Effector memory CD4-positive, alpha-beta T cell (primary cell): ENCODE data around the gene USP37.
"Not testable (repeated sequence)": the region's sequence is repeated elsewhere in the genome, so short reads cannot be mapped to it uniquely, and the experiment has no call there.

Experiments
- DNase-seq, 3 donors: peaks; one replicate each; pipeline ENCODE4 v3.0.0-alpha.2; 2020
- H3K27ac ChIP-seq: 2 replicates; pipeline ENCODE4 v1.7.0; 2013; ENCODE audit warnings: mild to moderate bottlenecking, low read length, moderate library complexity; ENCODE audit not compliant: insufficient read depth, poor library complexity, severe bottlenecking
- H3K27me3 ChIP-seq: replicated peaks from 2 replicates; pipeline ENCODE4 v1.7.0; 2013; ENCODE audit warnings: mild to moderate bottlenecking, low read length; ENCODE audit not compliant: insufficient read depth, control insufficient read depth, poor library complexity, severe bottlenecking
- H3K36me3 ChIP-seq: 2 replicates; pipeline ENCODE4 v1.7.0; 2013; ENCODE audit warnings: mild to moderate bottlenecking, low read length, moderate library complexity; ENCODE audit not compliant: control insufficient read depth, insufficient read depth
- H3K4me1 ChIP-seq: 2 replicates; pipeline ENCODE4 v1.7.0; 2013; ENCODE audit warnings: low read length, mild to moderate bottlenecking; ENCODE audit not compliant: control insufficient read depth, insufficient read depth, poor library complexity, severe bottlenecking
- H3K4me3 ChIP-seq: 2 replicates; pipeline ENCODE4 v1.7.0; 2013; ENCODE audit warnings: low read length, low read depth, mild to moderate bottlenecking; ENCODE audit not compliant: insufficient read depth, poor library complexity, severe bottlenecking
- H3K9me3 ChIP-seq: 2 replicates; pipeline ENCODE4 v1.7.0; 2013; ENCODE audit warnings: mild to moderate bottlenecking, low read length, moderate library complexity; ENCODE audit not compliant: control insufficient read depth

The USP37 gene

DNA sequence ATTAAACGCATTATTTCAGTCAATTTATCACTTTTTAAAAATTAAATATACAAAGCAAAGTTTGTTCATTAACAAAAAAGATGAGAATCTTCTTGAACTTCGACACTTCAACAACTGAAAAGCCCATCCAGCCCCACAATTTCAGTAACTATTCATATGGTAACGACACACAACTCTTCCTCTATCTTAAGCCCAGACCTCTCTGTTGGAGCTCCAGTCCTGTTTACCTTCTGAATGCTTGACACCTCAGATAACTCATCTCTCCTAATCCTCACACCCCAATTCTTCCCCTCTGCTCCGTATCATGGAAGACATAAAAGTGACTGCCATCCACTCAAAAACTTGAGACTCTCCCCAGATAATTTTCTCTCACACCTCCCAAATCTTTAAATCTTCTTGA, 12.6 kb downstream of the USP37 start:
- no peak for DNase-seq
- Histone ChIP-seq H3K9me3 (no peaks in the 10 kb centered on the region), H3K27me3 (no peaks in the 10 kb centered on the region), H3K27ac (no peak overlapping the region), H3K36me3 (peaks cover 53% of the 10 kb centered on the region), H3K4me1 (no peaks in the 10 kb centered on the region), H3K4me3 (no peak overlapping the region)

DNA sequence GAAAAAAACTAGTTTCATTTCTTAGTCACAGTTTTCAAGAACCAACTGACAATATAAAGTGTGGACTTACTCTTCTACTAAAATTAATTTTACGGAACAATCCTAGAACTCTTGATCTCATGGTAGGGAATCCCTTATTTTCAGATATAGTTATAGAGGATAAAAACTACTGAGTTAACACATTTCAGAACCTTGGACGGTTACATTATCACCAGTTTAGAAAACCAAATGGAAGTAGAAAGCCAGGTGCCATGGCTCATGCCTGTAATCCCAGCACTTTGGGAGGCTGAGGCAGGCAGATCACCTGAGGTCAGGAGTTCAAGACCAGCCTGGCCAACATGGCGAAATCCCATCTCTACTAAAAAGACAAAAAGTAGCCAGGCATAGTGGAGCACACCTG, 13.9 kb downstream of the USP37 start:
- H3K4me3 ChIP-seq, H3K27ac ChIP-seq, H3K27me3 ChIP-seq, DNase-seq, H3K9me3 ChIP-seq, H3K4me1 ChIP-seq: not testable (repeated sequence)
- H3K36me3 ChIP-seq, result peaks cover 48% of the 10 kb centered on the region

DNA sequence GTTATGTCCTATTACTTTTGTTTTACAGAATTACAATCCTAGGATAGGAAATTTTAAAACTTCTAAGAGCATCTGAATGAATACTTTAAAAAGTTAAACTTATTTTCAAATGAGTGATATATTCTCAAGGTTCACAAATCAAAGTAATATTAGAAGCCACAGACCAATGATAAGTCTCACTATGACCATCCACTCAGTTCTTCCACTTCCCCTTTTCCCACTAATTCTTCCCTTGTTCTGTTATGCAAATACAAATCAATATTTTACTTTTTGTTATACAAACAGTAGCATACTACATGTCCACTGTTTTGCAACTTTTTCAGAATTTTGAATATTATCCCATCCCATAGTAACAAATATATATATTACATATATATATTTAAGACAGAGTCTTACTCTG, 20.2 kb downstream of the USP37 start:
- H3K4me1 ChIP-seq, result no peaks in the 10 kb centered on the region
- no peak overlapping the region for H3K27ac ChIP-seq
- H3K27me3 ChIP-seq, result no peaks in the 10 kb centered on the region
- peaks cover 56% of the 10 kb centered on the region for H3K36me3 ChIP-seq
- H3K9me3 ChIP-seq, result no peaks in the 10 kb centered on the region
- no peak for DNase-seq
- no peak overlapping the region for H3K4me3 ChIP-seq

DNA sequence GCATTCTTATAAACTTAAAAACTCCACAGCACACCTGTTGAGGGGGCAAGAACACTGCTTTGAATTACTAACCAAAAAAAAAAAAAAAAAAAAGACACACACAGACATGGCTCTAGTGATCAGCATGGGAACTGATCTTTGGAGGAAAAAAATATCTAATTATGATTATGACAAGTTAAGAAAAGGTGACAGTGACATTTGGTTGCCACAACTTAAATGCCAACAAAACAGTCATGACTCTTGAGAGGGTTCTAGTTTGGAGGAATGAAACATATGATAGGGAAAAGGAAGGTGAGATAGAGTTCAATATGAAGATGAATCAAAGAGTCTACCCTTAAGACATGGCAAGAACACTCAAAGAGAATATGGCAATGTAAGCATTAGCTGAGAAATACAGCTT, 20.6 kb downstream of the USP37 start:
- H3K27ac ChIP-seq, result no peak overlapping the region
- H3K36me3 ChIP-seq, result peaks cover 56% of the 10 kb centered on the region
- DNase-seq, result no peak

DNA sequence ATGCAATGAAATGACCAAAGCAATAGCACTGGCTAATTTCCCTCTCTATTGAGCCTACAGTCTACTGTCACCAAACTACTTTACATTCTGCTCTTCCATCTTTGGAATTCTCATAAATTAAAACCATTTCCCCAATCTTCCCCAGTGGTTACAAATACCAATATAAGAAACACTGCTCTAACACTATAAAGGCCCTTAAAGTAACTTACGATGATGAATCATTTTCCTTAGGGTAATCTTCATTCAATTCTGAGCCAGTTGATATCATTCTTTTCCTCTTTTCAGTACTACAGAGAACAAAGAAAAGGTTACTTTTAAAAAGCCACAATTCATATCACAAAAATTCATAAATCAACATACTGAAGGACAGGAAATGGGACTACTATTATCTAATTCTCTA, 22.1 kb downstream of the USP37 start:
- H3K9me3 ChIP-seq, result no peaks in the 10 kb centered on the region
- H3K4me1 ChIP-seq, result no peaks in the 10 kb centered on the region
- no peak overlapping the region for H3K4me3 ChIP-seq
- H3K27ac ChIP-seq, result no peak overlapping the region
- peaks cover 60% of the 10 kb centered on the region for H3K36me3 ChIP-seq
- no peaks in the 10 kb centered on the region for H3K27me3 ChIP-seq
- DNase-seq, result no peak

More for the DNA sequence above, 20.6 kb downstream of the USP37 start:
- Histone ChIP-seq H3K4me1 (no peaks in the 10 kb centered on the region), H3K9me3 (no peaks in the 10 kb centered on the region), H3K4me3 (no peak overlapping the region), H3K27me3 (no peaks in the 10 kb centered on the region)

DNA sequence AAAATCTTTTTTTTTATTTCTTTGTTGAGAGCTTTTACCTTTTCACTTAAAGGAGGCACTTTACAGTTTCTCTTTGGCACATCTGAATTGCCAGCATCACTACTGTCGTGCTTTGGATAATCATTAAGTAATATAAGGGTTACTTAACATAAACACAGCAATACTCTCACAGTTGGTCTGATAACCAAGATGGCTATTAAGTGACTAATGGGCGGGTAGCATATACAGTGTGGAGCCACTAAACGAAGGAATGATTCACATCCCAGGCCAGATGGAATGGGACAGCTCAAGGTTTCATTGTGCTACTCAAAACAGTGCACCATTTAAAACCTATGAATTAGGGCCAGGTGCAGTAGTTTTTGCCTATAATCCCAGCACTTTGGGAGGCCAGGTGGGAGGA, 28.1 kb downstream of the USP37 start:
- no peaks in the 10 kb centered on the region for H3K27me3 ChIP-seq
- no peak overlapping the region for H3K4me3 ChIP-seq
- peaks cover 56% of the 10 kb centered on the region for H3K36me3 ChIP-seq
- no peaks in the 10 kb centered on the region for H3K4me1 ChIP-seq
- no peak overlapping the region for H3K27ac ChIP-seq
- no peak for DNase-seq
- H3K9me3 ChIP-seq, result no peaks in the 10 kb centered on the region

DNA sequence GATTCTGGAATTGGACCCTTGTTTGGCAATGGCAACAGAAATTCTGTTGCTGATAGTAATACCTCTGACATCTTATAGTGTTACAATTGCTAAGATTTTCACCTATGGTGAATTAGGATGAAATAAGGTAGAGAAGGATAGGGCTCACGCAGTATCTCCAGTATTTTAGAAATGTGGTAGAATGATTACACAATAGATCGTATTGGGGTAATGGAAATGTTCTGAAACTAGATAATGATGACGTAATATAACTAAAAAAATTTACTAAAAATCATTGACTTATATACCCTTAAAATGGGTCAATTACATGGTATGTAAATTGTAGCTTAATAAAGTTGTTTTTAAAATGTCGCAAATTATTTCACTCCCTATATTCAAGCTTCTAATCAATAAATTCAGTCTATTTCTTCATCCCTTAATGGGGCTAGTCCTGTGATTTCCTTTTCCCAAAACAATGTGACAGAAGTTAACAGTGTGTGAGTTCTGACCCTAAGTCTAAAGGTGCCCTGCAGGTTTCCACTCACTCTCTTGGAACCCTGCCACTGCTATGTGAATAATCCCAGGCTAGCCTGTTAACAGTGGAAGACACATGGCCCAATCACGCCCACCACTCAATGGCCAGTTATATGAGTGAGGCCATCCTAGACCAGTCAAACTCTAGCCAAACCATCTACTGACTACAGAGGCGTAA, 31.2 kb downstream of the USP37 start:
- Histone ChIP-seq H3K4me1 (no peaks in the 10 kb centered on the region), H3K36me3 (peaks cover 45% of the 10 kb centered on the region), H3K27ac (no peak overlapping the region), H3K4me3 (no peak overlapping the region), H3K9me3 (no peaks in the 10 kb centered on the region), H3K27me3 (no peaks in the 10 kb centered on the region)
- no peak for DNase-seq

DNA sequence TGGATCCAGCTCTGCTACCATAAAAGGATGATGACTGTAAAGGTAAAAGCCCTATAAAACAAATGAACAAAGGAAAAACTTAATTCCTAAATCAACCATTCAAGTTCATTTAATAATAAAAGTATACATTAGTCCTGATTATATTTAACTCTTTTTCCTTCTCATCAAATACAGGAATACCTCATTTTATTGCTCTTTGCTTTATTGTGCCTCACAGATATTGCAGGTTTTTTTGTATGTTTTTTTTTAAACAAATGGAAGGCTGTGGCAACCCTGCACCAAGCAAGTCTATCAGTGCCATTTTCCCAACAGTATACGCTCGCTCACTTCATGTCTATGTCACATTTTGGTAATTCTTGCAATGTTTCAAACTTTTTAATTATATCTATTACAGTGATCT, 38.2 kb downstream of the USP37 start:
- H3K27ac ChIP-seq, result no peak overlapping the region
- H3K4me1 ChIP-seq, result no peaks in the 10 kb centered on the region
- H3K27me3 ChIP-seq, result no peaks in the 10 kb centered on the region
- DNase-seq, result no peak
- peaks cover 50% of the 10 kb centered on the region for H3K36me3 ChIP-seq
- H3K4me3 ChIP-seq, result no peak overlapping the region
- H3K9me3 ChIP-seq, result no peaks in the 10 kb centered on the region

DNA sequence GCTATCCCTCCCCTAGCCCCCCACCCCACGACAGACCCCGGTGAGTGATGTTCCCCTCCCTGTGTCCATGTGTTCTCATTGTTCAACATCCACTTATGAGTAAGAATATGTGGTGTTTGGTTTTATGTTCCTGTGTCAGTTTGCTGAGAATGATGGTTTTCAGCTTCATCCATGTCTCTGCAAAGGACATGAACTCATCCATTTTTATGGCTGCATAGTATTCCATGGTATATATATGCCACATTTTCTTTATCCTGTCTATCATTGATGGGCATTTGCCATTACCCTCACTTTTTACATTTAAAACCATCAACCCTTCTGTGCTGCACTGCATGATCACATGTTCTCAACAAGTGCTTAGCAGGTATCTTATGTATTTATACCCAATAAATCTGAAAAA, 39.7 kb downstream of the USP37 start:
- H3K27ac ChIP-seq, H3K9me3 ChIP-seq, H3K27me3 ChIP-seq, H3K4me1 ChIP-seq, H3K4me3 ChIP-seq, DNase-seq: not testable (repeated sequence)
- H3K36me3 ChIP-seq, result peaks cover 46% of the 10 kb centered on the region

DNA sequence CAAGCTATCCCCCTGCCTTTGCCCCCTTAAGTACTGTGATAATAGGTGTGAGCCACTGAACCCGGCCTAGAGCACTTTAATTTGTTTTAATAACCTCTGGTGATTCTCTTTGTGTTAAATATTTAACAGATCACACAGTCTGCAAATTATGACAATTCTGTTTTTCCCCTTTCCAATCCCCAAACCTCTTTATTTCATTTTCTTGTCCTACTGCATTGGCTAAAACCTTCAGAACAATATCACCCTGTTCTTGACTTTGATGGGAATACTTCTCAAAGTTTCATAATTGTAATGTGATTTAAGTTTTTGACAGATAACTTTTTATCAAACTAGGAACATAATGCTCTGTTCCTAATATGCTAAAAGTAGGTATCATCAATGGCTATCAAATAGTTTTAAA, 44.5 kb downstream of the USP37 start:
- H3K36me3 ChIP-seq, result peaks cover 14% of the 10 kb centered on the region

More for the DNA sequence above, 44.5 kb downstream of the USP37 start:
- Histone ChIP-seq H3K27ac (no peak overlapping the region), H3K4me1 (no peaks in the 10 kb centered on the region), H3K4me3 (no peak overlapping the region), H3K9me3 (no peaks in the 10 kb centered on the region), H3K27me3 (no peaks in the 10 kb centered on the region)
- DNase-seq, result no peak
